ENCODE data around the gene CA9.
A peak's percentile ranks its signal among the peaks of the same experiment; 100 is the strongest.

The CA9 gene

GRCh38 chr9:35717132-35717870 lies 43.6 kb downstream of the CA9 start:
- ATAC-seq: no peak

- ATAC-seq: peak; percentile 28 to 48
These were observed 45.2 kb downstream of the CA9 start for GRCh38 chr9:35718721-35719511.

GRCh38 chr9:35719546-35719945 lies 45.8 kb downstream of the CA9 start:
- ATAC-seq: no peak

- ATAC-seq: no peak
These were observed 49.7 kb downstream of the CA9 start for GRCh38 chr9:35723426-35723825.

GRCh38 chr9:35723908-35724307 lies 50.2 kb downstream of the CA9 start:
- no peak for ATAC-seq

- no peak for ATAC-seq
These were observed 51.6 kb downstream of the CA9 start for GRCh38 chr9:35725362-35725761.

- ATAC-seq: peak; percentile 41 to 54
These were observed 53.2 kb downstream of the CA9 start for GRCh38 chr9:35726931-35727330.

- no peak for ATAC-seq
These were observed 53.9 kb downstream of the CA9 start for GRCh38 chr9:35727676-35728040.

- no peak for ATAC-seq
These were observed 54.6 kb downstream of the CA9 start for GRCh38 chr9:35728041-35728971.

GRCh38 chr9:35729101-35729500 lies 55.4 kb downstream of the CA9 start:
- ATAC-seq: no peak

GRCh38 chr9:35729700-35730485 lies 56.2 kb downstream of the CA9 start:
- ATAC-seq: no peak

GRCh38 chr9:35730486-35730854 lies 56.7 kb downstream of the CA9 start:
- ATAC-seq: no peak

Measured in activated CD4-positive, CD25-positive, alpha-beta regulatory T cell treated with anti-CD3 and anti-CD28 coated beads, Interleukin-2, amount 50 U/mL, for 24 hours (primary cell).